GM18499 (cell line): Measurements from ENCODE around the gene SLIT3.
A peak's percentile ranks its signal among the peaks of the same experiment; 100 is the strongest.

Experiments used
- ATAC-seq: cut with Tn5 transposase; IDR thresholded peaks from one replicate; pipeline ENCODE4 v1.9.1; 2021; ENCODE audit warnings: moderate number of reproducible peaks; ENCODE audit not compliant: insufficient read depth, unreplicated experiment

SLIT3 gene

DNA sequence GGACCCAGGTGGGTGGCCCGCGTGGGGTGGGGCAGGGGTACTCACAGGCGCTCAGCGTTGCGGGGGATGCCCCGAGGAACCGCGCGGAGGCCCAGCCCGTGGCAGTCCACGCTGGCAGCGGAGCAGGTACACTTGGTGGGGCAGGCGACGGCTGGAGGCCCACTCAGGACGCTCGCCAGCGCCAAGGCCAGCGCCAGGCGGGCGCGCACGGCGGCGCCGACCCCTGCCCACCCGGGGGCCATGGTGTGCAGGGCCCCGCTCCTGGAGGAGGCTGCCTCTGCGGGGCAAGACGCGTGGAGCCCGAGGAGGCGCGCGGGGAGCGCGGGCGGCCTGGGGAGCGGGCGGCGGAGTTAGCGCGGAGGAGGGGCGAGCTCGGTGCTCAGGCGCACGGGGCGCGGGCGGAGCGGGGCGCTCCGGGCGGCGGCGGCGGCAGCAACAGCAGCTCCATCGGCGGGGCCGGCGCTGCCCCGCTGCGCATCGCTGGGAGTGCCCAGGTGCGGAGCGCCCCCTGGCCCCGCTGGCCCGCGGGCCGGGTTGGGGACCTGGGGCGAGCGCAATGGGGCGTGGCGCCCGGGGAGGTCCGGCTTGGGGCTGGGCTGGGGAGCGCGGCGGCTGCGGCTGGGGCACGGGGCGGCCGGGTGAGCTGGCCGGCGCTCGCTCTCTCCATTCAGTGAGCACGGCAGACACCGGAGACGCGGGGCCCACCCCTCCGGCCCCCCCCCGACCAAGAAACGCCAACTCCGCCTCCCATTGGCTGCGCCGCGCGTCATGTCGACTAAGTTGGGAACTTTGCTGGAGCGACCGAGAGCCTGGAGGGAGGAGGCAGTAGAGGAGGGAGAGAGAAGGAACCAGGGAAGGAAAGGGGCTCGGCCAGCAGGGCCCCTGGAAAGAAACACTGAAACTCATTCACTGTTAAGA lies at the start of gene SLIT3:
SLIT3 (minus strand) TSS at position 672 of the 918 bp plus-strand sequence; CDS start at position 242, 430 bp downstream.
- no peak for ATAC-seq

DNA sequence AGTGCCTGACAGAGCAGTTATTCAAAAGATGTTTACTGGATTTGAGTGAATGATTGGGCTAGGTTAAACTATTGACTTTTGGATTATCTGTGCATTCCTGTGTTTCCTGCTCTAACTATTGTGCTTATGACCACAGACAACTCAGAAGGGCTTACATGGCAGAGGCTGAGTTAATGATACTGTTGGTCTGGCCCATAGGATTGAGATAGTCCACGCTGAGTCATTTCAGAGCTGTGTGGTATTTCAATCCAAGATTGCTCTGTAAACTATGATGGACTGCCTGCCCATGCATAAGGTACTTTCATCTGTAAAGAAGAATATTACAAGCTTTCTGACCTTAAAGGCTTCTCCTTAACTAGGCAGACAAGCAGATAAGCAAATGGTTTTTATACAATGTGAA lies 49.1 kb upstream of the SLIT3 start:
- ATAC-seq, result no peak

DNA sequence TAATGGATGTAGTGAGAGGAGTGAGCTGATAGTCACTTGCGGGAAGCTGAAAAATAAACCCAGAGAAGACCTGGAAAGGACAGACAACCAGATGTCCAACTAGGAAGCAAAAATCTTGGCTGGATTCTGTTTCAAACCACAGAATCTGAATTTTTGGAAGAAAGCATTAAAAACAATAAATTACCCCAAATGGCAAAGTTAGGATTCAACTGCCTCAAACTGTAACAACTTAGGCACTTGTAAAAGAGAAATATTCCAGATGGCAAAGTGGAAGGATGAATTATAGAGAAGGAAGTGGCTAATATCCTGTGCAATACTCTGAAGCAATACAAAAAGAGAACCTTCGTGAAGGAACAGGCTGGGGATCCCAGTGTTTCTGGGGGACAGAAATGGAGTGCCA lies 46.8 kb upstream of the SLIT3 start:
- no peak for ATAC-seq

DNA sequence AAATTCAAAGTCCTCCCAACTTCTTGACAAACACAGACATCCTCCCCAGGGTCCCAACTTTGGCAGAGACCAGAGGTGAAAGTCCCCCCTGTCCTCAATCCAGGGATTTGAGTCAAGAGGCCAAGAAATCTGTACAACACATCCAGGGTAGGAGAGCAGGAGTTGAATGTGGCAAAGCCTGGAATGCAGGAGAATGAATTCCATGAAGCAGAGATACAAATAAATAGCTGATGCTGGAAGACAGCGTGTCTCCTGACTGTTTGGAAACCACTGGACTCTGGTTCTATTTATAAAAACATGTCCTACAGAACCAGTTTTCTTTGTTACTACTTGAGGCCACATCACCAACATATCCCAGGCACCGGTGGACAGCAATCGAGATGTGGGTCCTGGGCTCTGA lies 43.7 kb upstream of the SLIT3 start:
- no peak for ATAC-seq

DNA sequence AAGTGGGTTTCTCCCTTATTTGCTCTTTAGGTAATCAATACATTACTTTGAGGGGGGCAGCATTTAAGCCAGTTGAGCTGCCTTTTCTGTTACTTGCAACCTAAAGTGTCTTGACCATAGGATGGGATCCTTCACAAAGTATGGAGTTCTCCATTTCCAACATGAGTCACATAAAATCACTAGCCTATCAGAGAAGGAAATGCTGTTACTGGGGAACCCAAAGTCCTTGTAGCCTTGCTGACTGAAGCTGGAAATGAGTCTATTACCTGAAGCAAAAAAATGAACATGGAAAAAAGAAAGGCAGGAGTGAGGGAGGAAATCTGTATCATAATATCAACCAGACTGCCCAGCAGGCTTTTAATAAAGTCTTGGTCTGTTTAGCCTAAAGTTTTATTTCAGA lies 42.8 kb upstream of the SLIT3 start:
- no peak for ATAC-seq

DNA sequence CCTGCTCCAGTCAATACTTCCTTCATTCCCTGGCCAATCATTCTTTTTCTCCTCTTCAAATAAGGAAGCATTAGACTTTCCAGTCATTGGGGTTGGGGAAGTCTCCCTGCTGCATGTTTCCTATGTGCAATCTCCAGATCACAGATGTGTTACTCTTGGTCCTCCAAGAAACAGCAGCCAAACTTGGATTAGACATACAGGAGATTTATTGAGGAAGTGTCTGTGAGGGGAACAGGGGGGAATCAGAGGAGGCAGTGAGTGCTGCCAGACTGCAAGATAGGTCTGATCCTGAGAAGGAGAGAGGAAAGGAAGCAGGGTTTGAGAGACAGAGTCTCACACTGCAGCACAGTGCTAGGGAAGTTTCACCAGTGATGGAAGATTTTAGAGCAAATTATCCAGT lies 40.6 kb upstream of the SLIT3 start:
- ATAC-seq, result no peak

DNA sequence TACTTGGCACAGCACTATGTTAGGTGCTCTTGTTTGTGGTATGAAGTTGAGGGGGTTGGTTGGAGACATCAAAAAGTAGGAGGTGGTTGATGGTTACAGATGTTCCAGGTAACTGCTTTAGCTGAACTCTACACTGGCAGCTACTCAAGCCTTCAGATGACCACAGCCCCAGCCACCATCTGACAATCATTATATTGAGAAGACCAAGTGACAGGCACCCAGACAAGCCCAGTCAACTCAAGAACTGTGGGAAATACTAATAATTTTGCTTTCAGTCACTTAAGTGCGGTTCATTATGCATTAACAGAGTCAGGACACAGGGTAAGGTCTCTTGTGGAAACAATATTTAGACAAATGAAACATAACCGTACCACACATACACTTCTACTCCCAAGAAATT lies 38.9 kb upstream of the SLIT3 start:
- ATAC-seq, result peak; percentile 43

DNA sequence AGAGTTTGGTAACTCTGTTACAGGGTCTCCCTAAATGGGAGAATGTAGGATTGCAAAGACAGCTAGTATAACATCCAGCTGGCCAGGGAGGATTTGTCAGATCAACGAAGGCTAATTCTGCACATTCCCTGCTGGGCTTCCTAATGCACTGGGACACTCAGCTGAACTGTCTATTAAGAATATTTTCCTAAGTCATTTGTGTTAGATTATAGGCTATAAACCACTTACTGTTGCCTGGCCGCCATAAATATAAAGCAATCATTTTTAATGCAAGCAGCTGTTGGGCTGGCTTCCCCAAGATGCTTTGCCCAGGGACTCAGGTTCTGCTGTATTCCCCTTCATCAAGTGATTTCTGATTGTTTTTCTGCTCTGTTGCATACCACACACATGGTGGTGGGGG lies 35.3 kb upstream of the SLIT3 start:
- ATAC-seq, result no peak

DNA sequence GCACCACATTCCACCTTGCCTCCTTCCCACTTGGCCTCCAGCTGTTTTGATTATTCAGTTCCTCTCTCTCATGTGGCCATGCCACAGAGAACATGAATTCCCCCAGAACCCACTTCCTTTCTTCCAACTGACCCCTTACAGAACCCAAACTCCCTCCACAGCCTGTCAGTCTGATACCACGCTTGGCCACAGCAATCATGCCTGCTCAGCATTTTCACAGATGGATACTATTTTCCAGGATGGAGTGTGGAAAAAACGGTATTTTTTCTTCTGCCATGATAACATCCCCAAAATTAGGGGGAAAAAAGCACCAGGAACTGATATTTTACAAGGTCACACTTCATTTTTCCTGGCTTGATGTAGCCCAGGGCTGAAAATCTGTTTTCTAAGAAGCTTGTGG lies 34.9 kb upstream of the SLIT3 start:
- no peak for ATAC-seq

DNA sequence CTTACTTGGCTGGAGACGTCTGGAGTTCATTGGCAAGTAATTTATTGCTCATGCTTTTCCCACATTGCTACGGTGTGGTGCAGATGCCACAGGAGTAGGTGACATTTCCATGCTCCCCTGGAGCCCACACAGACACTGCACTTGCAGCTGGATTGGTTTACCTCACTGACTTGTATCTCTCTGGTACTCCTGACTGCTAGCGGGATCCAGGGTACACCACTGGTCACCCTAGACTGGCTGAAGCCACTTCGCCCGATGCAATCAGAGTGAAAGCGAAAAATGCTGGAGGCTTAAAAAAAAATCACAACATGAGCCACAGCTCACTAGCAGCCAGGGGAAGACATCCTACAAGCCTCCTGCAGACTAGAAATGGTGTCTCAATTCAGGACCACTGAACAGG lies 32.6 kb upstream of the SLIT3 start:
- ATAC-seq, result no peak

DNA sequence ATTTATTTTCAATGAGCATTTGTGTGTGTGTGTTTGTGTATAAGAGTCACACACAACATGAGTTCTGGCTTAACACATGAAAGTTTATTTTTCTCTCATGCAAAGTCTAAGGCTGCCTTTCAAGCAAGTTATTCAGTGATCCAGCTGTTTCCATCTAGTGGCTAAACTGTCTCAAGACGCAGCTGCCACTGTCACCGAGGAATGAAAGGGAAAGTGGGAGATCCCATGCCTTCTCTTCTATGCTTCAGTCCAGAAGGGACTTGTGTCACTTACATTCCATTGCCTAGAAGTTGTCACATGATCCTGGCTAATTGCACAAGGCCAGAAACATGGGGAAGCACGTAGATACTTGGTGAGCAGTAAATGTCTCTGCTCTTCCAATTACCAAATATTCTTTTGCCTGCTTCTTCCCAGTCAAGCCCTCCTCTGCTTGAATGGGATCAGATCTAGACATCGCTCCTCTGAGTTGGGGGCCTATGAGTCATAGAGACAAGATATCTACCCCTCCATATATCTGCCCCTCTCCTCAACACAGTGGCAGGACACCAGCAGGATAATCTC lies 30.4 kb upstream of the SLIT3 start:
- no peak for ATAC-seq

DNA sequence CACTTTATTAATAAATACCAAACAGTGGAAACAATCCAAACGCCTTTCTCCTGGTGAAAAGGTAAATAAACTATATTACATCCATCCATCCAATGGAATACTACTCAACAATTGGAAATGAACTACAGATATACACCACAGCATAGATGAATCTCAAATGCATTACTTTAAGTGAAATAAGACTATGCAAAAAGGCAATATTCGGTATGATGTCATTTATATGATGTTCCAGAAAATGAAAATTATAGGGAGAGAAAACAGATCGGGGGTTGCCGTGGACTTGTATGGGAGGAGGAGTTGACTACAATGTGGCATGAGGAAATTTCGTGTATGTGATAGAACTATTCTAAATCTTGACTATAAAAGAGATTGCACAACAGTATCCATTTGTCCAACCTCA lies 27.5 kb upstream of the SLIT3 start:
- ATAC-seq, result no peak

DNA sequence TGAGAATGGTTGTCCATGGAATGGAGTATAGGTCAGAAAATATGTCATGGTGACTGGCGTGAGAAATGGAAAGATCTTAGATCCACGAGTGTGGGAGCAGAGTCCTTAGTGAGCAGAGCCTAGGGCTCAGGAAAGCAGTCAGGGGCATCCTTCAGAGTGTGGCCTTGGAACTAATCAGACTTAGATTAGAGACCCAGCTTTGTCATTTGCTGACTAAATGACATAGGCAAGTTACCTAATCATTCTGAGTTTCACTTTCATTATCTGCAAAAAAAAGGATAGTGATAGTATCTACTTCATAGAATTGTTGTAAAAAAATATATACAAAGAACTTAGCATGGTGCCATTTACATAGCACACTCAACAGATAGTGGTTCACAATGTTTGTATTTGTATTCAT lies 24.3 kb upstream of the SLIT3 start:
- ATAC-seq, result no peak

DNA sequence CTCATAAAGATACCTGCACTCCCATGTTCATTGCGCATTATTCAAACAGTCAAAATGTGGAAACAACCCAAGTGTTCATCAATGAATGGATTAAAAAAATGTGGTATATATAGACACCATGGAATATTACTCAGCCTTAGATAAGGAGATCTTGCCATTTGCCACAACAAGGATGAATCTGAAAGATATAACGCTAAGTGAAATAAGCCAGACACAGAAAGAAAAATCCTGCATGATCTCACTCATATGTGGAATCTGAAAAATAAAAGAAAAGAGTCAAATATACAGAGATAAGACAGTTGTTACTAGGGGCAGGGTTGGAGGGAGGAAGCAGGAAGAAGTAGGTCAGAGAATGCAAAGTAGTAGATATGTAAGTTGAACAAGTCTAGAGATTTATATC lies 17.6 kb upstream of the SLIT3 start:
- ATAC-seq, result no peak

DNA sequence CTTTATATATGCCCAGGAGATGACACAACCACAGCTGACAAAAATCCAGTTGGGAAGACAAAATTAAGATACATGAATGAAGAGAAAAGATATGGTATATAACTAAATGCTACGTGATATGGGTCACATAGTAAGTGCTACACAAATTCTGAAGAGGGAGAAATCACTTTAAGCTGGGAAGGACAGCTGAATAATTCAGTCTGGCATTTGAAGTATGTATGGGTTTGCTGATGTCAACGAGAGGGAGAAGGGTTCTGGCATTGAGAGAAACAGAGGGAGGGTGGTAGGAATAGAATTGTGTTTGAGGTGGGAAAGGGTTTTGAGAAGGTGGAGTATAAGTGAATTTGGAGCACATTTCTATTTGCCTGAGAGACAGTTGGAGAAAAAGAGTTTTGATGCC lies 6.7 kb upstream of the SLIT3 start:
- ATAC-seq, result no peak

DNA sequence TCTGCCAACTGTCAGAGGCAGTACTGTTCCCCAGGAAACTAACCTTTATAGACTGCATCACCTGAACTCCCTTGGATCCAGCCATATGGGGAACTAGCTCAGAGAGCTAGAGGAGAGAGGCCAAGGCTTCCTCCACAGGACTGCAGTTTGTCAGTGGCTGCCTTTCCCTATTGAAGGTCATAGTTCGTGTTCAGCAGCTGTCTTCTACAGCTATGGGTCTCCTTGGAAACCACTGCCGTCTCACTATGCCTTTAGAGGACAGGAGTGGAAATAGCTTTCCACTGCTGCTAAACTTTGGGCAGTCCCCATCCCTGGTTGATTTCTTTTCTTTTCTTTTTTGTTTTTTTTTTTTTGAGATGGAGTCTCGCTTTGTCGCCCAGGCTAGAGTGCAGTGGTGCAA lies 4.4 kb upstream of the SLIT3 start:
- ATAC-seq, result no peak

DNA sequence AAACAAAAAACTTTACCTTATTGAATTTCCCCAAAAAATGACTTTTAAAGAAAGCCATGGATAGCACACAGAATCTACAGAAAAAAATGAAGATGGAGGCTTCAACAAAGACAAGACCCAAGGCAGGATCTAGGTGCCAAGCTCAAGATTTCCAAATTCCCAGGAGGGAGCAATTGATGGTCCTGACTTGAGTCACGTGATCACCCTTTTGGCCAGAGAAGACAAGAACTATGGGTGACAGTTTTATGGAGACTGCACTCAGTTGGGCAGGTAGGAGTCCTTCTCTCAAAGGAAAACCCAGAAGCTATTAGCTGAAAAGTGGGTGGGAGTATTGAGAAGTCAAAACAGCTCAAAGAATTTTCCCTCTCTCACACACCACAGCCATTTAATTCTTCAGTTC lies 3.2 kb upstream of the SLIT3 start:
- no peak for ATAC-seq

DNA sequence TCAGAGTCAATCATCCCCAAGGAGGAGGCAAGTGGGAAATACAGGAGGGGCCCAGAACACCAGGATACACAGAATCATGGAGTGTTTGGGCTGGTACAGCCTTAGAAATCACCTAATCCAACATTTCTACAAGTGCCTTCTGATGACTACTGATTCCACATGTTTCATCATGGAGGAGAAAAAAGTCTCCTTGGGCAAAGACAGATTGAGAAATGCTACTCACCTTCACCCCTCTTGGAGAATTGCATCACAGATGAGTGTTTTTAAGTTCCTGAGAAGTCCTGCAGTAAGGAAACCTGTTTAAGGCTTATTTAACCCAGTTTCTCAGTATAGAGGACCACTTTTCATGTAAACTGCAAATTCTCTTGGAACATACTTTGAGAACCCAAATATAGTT lies 2.2 kb upstream of the SLIT3 start:
- ATAC-seq, result no peak

DNA sequence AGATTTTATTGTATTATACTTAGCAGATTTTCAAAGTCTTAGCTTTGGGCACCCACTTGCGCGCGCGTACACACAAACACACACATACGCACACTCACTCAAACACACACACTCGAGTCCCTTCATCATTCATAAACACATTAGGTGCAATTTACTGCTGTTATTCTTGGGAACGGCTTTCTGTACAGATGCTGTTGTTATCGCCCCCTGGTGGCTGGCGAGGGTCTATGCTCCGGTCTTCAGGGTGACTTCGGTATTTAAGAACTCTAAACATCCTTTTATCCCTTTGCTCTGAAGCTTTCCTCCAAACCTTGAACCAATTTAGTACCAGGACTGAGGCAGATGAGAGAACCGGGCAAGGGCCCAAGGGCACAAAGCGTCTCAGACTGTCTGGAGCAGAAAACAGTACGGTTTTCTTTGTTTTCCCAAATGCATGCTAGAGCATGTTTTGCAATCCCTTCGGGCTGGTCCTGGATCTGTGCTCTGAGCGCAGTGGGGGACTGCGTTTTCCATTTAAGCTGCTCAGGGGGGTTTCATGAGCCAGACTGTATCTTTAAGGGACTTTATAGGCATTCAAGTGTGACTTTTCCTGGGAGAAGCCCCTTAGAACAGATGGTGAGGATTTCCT lies 1.7 kb upstream of the SLIT3 start:
- no peak for ATAC-seq

DNA sequence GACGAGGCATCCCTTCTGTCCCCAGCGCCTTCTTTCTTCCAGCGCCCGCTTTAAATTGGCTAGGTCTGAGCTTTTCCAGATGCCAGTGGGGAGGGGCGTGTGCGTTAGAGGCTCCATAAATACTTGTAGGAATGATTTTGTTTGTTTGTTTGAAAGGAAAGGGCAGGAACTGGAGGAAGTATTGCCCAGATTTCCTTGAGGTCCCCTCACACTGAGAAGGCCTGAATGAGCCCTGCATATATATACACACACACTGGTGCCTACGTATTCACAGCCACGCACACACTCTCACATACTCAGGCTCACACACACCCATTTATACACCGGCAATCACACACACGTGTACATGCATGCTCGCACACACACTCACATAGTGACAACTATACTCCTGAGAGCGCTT lies 1.0 kb upstream of the SLIT3 start:
- no peak for ATAC-seq

DNA sequence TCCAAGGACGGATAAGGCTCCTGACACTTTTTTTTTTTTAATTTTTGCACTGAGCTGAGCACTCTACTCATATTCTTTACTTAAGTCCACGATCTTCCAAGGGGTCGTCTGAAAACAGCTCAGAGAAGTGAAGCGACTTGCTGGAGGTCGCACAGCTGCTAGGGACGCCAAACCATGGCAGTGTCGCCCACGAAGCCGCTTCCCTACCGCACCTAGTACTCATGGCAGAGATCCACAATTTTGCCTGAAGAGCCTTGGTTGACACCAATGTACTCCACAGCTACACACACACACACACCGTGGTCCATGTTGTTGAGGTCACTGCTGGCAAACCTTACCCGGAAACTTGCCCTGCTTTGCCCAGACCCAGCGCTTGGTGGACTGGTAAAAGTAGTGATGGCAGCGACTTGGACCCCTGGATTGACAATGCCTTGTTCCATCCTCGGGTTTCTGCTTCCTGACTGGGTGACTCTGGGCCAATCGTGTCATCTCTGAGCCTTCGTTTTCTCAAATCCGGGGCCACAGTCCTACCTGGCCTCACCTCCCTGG lies 521 bp upstream of the SLIT3 start:
- no peak for ATAC-seq
